ENCODE data around the gene MLPH.

MLPH gene

DNA sequence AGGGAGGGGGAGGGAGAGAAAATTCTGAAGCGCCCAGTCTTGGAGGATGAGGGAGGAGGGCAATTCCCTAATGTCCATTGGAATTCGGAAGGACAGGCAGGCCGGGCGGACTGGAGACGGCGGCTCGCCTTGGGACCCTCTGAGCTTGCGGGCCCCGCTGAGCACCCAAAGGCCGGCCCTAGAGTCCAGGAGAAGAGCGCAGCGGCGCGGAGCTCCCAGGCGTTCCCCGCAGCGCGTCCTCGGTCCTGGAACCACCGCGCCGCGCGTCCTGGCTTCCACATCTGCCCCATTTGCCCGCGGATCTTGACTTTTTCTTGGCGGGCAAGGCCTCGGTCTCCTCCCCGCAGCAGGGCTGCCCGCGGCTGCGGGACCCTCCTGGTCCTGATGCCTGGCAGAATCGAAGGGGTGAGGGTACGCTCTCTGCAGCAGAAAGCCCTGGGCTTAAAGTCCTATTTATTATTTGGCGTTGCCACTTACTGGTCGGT lies 675 bp upstream of the MLPH start:
- Histone ChIP-seq H3K36me3 (no peaks in the 10 kb centered on the region), H4K20me1 (no peaks in the 10 kb centered on the region), H3K27me3 (peaks cover 18% of the 10 kb centered on the region), H3K9ac (no peak overlapping the region), H3K4me2 (no peak overlapping the region), H3K4me3 (no peak overlapping the region), H3K4me1 (peaks cover 27% of the 10 kb centered on the region), H3K9me3 (peaks cover 30% of the 10 kb centered on the region), H3K27ac (no peak overlapping the region)
- TF ChIP-seq Cebpa-rat (IDR thresholded peaks at IDR 0.05), result no peak

DNA sequence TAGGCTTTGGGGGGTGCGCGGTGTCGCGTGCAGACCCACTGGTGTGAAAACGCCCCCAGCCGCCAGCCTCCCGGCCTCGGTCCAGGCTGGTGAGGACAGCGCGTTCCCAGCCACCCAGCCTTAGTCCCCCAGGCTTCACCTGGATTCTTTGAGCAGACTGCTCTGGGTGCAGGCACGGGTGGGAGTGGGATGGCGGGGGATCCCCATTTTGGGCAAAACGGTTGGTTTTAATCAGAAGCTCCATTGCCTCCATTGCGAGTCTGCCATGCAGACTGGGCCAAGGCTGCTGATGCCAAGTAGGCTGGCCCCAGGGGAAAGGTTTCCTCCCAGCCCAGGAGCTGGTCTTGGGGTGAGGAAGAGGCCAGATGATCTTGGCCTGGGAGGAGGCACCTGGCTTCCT lies 445 bp downstream of the MLPH start:
- TF ChIP-seq Cebpa-rat (IDR thresholded peaks at IDR 0.05), result no peak
- Histone ChIP-seq H3K4me3 (no peak overlapping the region), H3K9ac (no peak overlapping the region), H4K20me1 (no peaks in the 10 kb centered on the region), H3K4me1 (peaks cover 21% of the 10 kb centered on the region), H3K9me3 (peaks cover 41% of the 10 kb centered on the region), H3K27ac (no peak overlapping the region), H3K27me3 (peaks cover 18% of the 10 kb centered on the region), H3K36me3 (no peaks in the 10 kb centered on the region), H3K4me2 (no peak overlapping the region)

DNA sequence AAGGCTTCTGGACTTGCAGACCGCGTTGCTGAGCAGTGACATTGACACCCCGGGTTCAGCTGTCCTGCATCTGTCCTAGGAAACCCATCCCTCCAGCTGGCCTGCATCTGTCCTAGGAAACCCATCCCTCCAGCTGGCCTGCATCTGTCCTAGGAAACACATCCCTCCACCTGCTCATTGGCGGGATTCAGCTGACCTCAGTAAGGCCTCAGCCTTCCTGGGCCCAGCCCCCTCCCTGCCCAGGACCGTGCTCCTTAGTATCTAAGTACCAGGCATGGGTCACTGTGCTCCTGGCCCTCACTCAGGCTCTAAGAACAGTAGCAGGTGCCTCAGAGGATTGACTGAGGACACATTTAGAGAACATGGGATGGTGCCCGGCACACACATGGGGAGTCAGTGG lies 1.2 kb downstream of the MLPH start:
- peaks cover 15% of the 10 kb centered on the region for H3K4me1 ChIP-seq
- TF ChIP-seq Cebpa-rat (IDR thresholded peaks at IDR 0.05), result no peak
- H3K4me3 ChIP-seq, result no peak overlapping the region
- no peak overlapping the region for H3K9ac ChIP-seq
- no peaks in the 10 kb centered on the region for H4K20me1 ChIP-seq
- H3K27me3 ChIP-seq, result peaks cover 18% of the 10 kb centered on the region
- no peak overlapping the region for H3K27ac ChIP-seq
- no peaks in the 10 kb centered on the region for H3K36me3 ChIP-seq
- peaks cover 49% of the 10 kb centered on the region for H3K9me3 ChIP-seq
- 0 out of 2 replicates have a peak overlapping the region, but pooled peaks have one; percentile 46 for H3K4me2 ChIP-seq

DNA sequence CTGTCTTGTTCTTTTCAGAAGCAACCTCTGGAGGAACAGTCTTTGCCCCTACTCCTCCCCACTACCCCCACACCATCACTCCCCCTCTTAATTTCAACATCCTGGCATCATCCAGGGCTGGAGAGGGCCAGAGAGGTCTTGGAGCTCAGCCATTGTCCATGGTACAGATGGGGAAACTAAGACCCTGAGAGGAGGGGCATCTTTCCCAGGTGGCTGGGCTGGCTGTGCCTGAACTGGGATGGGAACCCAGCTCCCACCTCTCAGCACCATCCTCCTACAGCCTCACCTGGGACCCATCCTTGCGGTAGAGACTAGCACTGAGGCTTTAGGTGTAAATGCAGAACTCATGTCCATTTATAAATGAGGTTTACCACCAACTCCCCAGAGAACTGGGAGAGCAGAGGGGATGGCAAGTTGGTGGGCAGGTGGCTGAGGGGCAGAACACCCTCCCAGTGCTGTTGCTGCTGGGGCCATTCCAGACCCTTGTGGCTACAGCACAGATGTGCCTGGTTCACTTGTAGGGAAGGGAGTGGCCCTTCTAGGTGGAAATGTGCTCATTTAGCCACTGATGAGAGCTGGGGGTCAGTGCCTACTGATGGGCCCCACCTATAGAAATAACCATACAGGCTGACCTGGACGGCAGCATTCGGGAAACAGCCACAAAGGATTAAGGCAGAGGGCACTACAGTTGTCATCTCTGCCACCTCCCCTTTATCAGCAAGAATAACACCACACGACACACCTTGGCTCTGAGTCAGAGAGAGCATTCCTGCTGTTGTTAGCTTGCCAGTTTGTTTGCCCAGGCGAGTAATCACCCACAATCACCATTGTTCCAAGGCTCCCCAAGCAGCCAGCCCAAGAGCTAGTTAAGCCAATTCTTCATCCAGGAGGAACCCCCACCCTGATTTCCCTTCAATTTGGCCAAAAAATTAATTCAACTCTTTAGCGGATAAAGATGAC lies 2.1 kb downstream of the MLPH start:
- no peak overlapping the region for H3K9ac ChIP-seq
- H3K27me3 ChIP-seq, result peaks cover 18% of the 10 kb centered on the region
- peak overlapping the region; percentile 46 for H3K4me2 ChIP-seq
- H3K9me3 ChIP-seq, result peaks cover 51% of the 10 kb centered on the region
- H3K4me3 ChIP-seq, result no peak overlapping the region
- H3K27ac ChIP-seq, result no peak overlapping the region
- H3K36me3 ChIP-seq, result no peaks in the 10 kb centered on the region
- H4K20me1 ChIP-seq, result no peaks in the 10 kb centered on the region
- H3K4me1 ChIP-seq, result peaks cover 15% of the 10 kb centered on the region
- no peak for TF ChIP-seq Cebpa-rat (IDR thresholded peaks at IDR 0.05)

DNA sequence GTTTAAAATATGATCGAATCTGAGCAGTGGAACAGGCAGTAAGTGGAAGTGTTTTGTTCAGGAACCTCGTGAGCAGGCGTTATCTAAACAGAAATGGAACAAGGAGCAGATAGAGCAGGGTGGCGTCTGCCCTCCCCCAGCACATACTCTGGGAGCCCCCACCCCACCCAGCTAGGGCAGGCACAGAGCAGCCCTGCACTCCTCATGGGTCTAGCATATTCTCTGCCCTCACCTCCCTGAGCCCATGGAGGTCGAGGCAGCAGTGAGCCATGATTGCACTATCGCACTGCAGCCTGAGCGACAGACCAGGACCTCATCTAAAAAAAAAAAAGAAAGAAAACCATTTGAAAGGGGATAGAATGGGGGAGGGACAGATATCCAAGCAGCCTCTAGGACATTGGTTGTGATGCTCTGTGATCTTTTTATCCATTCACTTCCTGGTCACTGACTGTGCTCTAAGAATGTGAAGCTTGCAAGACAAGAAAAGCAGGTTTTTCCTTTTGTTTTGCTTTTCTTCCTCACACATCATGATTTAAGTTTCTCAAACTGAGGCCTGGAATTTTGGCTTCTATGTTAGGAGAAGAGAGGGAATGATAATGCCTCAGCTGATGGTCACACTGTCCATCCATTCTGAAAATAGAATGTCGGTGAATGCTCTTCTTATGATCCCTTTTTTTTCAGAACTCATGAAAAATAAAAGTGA lies 3.1 kb downstream of the MLPH start:
- Histone ChIP-seq H3K9ac (no peak overlapping the region), H3K4me2 (no peak overlapping the region), H3K9me3 (peaks cover 51% of the 10 kb centered on the region), H3K27ac (no peak overlapping the region), H3K4me1 (peaks cover 19% of the 10 kb centered on the region), H3K27me3 (peaks cover 18% of the 10 kb centered on the region), H3K36me3 (no peaks in the 10 kb centered on the region), H4K20me1 (no peaks in the 10 kb centered on the region), H3K4me3 (no peak overlapping the region)
- TF ChIP-seq Cebpa-rat (IDR thresholded peaks at IDR 0.05), result no peak

DNA sequence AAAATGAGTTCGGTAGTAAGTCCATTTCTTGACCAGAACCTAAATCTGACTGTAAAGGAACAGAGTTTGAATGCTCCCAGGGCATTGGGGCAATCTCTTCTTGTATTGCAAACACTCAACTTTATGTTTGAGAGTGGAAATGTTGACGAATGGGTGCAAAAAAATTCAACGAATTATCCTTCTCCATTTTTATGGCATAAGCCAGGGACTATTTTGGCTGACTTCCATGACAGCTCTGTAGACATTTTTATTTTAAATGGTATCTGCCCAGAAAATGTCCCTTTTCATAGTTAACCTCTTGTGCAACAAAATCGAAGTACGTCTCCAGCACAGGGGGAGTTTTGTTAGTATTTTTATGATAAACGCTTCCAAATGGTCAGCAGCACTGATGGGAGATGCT lies 3.7 kb downstream of the MLPH start:
- Histone ChIP-seq H3K4me1 (peaks cover 25% of the 10 kb centered on the region), H3K36me3 (no peaks in the 10 kb centered on the region), H3K4me2 (no peak overlapping the region), H3K9ac (no peak overlapping the region), H3K9me3 (peaks cover 51% of the 10 kb centered on the region), H3K4me3 (no peak overlapping the region), H3K27ac (no peak overlapping the region), H3K27me3 (peaks cover 18% of the 10 kb centered on the region), H4K20me1 (no peaks in the 10 kb centered on the region)
- no peak for TF ChIP-seq Cebpa-rat (IDR thresholded peaks at IDR 0.05)

DNA sequence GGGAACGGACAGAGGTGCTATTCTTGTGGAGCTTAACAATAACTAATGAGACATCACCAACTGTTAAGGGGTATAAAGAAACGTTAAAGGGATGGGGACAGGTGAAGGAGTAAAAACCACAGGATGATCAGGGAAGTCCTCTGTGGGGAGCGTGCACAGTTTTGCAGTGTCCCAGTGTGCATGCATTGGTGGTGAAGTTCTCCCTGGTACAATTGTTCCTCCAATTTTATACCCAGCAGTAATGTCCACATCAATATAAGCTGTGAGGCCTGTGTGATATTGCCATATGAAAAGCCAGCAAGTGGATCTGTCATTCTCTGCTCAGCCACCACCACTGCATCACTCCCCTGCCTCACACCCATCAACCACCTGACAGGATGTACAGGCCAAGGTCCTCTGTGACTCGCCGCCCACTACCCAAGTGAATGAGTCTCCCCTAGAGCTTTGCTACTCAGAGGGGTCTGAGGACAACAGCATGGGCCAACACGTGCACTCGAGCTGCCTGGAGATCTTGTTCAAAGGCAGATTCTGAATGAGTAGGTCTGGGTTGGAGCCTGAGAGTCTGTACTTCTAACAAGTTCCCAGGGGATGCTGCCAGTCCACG lies 4.6 kb downstream of the MLPH start:
- no peak overlapping the region for H3K4me2 ChIP-seq
- H3K27me3 ChIP-seq, result peaks cover 13% of the 10 kb centered on the region
- no peak overlapping the region for H3K27ac ChIP-seq
- peaks cover 49% of the 10 kb centered on the region for H3K9me3 ChIP-seq
- TF ChIP-seq Cebpa-rat (IDR thresholded peaks at IDR 0.05), result no peak
- H3K36me3 ChIP-seq, result no peaks in the 10 kb centered on the region
- no peaks in the 10 kb centered on the region for H4K20me1 ChIP-seq
- peaks cover 33% of the 10 kb centered on the region for H3K4me1 ChIP-seq
- H3K4me3 ChIP-seq, result peak overlapping the region; percentile 4; the same call in 1 of the 2 replicates
- H3K9ac ChIP-seq, result no peak overlapping the region

DNA sequence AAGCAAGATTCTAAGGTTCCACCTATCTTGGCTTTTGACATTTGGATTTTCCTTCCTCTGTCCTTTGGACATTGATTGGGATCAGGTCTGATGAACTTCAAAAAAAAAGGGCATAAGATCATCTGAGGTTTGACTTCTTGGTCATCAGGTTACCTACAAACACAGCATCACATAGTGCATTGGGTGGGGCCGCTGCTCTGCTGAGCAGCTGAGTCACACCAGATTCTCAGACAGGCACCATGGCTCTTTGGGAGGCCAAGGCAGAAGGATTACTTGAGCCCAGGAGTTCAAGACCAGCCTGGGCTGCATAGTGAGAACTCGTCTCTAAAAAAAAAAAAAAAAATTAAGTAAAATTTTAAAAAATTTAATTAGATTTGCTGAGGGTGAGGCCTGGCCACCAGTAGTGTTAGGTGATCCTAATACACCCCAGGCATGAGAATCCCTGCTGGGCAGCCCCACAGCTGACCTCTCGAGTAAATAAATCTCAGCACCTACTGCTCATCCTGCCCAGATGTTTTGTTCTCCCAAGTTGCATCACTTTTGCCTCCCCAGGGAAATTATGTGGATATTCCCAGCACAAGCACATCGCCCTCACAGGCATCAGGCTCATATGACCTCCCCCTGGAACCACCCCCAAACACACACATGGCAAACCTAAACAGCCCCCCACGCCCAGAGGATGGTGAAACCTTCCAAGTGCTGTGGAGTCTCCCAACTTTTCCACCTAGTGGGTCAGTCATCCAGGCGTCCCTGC lies 5.3 kb downstream of the MLPH start:
- peaks cover 6% of the 10 kb centered on the region; the same call in 1 of the 2 replicates for H3K27me3 ChIP-seq

DNA sequence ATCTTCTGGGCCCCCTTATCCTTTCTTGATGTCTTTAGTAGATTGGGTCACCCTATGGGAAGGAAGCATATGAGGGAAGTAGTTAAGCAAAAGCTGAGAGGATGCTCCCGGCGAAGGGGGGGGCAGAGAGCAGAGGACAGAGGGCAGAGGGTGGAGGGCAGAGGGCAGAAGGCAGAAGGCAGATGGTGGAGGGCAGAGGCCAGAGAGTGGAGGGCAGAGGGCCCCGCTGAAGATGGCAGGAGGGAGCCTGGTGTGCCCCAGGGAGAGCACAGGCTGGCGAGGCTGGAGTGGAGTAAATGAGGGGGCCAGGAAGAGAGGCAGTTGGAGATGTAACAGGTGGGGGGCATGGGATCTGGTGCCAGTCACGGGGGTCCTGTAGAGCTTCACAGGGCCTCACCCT lies 7.0 kb downstream of the MLPH start:
- Histone ChIP-seq H3K4me3 (no peak overlapping the region), H3K9ac (no peak overlapping the region), H3K9me3 (peaks cover 39% of the 10 kb centered on the region), H4K20me1 (no peaks in the 10 kb centered on the region), H3K4me1 (peaks cover 39% of the 10 kb centered on the region), H3K27me3 (no peaks in the 10 kb centered on the region), H3K27ac (0 out of 2 replicates have a peak overlapping the region, but pooled peaks have one; percentile 9), H3K36me3 (no peaks in the 10 kb centered on the region), H3K4me2 (no peak overlapping the region)
- TF ChIP-seq Cebpa-rat (IDR thresholded peaks at IDR 0.05), result no peak

More for the DNA sequence above, 5.3 kb downstream of the MLPH start:
- H3K4me1 ChIP-seq, result peaks cover 40% of the 10 kb centered on the region
- no peak overlapping the region for H3K9ac ChIP-seq
- peaks cover 42% of the 10 kb centered on the region for H3K9me3 ChIP-seq
- H4K20me1 ChIP-seq, result no peaks in the 10 kb centered on the region
- H3K4me2 ChIP-seq, result no peak overlapping the region
- H3K36me3 ChIP-seq, result no peaks in the 10 kb centered on the region
- no peak overlapping the region for H3K27ac ChIP-seq
- TF ChIP-seq Cebpa-rat (IDR thresholded peaks at IDR 0.05), result no peak
- H3K4me3 ChIP-seq, result peak overlapping the region; percentile 4; the same call in 1 of the 2 replicates
